ENCODE data around the gene PSMA6.

Gene PSMA6

GRCh38 chr14:35292051-35292769 lies at the start of gene PSMA6:
PSMA6 (plus strand) TSS chr14:35292382; CDS start chr14:35292477, 95 bp downstream.
- no peak for TF ChIP-seq CTCF (IDR thresholded peaks at IDR 0.05; ENCODE audit: control extremely low read depth, extremely low read depth, low read depth, missing control alignments)
- POLR2A ChIA-PET = interaction anchor here (0.5 to 2.4 kb wide), 10 partner anchors 8 to 744 kb away, joined by 3 to 27 read pairs (median 4); partner anchors contain the start of genes NFKBIA and PPP2R3C

GRCh38 chr14:35242599-35243311 lies 49.4 kb upstream of the PSMA6 start:
- CTCF ChIA-PET = interaction anchor here (1.1 to 3.4 kb wide), 4 partner anchors 13 to 173 kb away, joined by 3 to 15 read pairs (median 4); no protein-coding TSS in a partner anchor
- no peak for TF ChIP-seq CTCF (IDR thresholded peaks at IDR 0.05; ENCODE audit: control extremely low read depth, extremely low read depth, low read depth, missing control alignments)
- POLR2A ChIA-PET = no interaction called here
- no peak for DNase-seq (ENCODE audit: extremely low spot score)

More at GRCh38 chr14:35292051-35292769, at the start of gene PSMA6:
- DNase-seq (ENCODE audit: extremely low spot score) = peak; percentile 95
- CTCF ChIA-PET = interaction anchor here (0.9 to 3.3 kb wide), 8 partner anchors 10 to 530 kb away, joined by 3 to 15 read pairs (median 4); partner anchors contain the start of gene NFKBIA

- ChIA-PET POLR2A (no interaction called here), CTCF (interaction anchor here (1.4 to 3.4 kb wide), 2 partner anchors 14 to 18 kb away, joined by 4 to 15 read pairs; no protein-coding TSS in a partner anchor)
- no peak for TF ChIP-seq CTCF (IDR thresholded peaks at IDR 0.05; ENCODE audit: control extremely low read depth, extremely low read depth, low read depth, missing control alignments)
- no peak for DNase-seq (ENCODE audit: extremely low spot score)
Observed at GRCh38 chr14:35243956-35244355, 48.2 kb upstream of the PSMA6 start.

GRCh38 chr14:35244542-35244941 lies 47.6 kb upstream of the PSMA6 start:
- ChIA-PET CTCF (interaction anchor here (0.5 to 3.4 kb wide), 7 partner anchors 9 to 85 kb away, joined by 3 to 15 read pairs (median 3); no protein-coding TSS in a partner anchor), POLR2A (no interaction called here)
- no peak for DNase-seq (ENCODE audit: extremely low spot score)
- no peak for TF ChIP-seq CTCF (IDR thresholded peaks at IDR 0.05; ENCODE audit: control extremely low read depth, extremely low read depth, low read depth, missing control alignments)

- TF ChIP-seq CTCF (IDR thresholded peaks at IDR 0.05; ENCODE audit: control extremely low read depth, extremely low read depth, low read depth, missing control alignments) = no peak
- no peak for DNase-seq (ENCODE audit: extremely low spot score)
- POLR2A ChIA-PET = no interaction called here
- CTCF ChIA-PET = interaction anchor here (0.5 to 3.4 kb wide), 7 partner anchors 9 to 84 kb away, joined by 3 to 15 read pairs (median 3); no protein-coding TSS in a partner anchor
Observed at GRCh38 chr14:35245051-35245450, 47.1 kb upstream of the PSMA6 start.

GRCh38 chr14:35247777-35248475 lies 44.3 kb upstream of the PSMA6 start:
- no peak for TF ChIP-seq CTCF (IDR thresholded peaks at IDR 0.05; ENCODE audit: control extremely low read depth, extremely low read depth, low read depth, missing control alignments)
- ChIA-PET CTCF (interaction anchor here (2.5 kb wide), 1 partner anchor 18 kb away, joined by 10 read pairs; no protein-coding TSS in a partner anchor), POLR2A (no interaction called here)
- no peak for DNase-seq (ENCODE audit: extremely low spot score)

All from GM10248 (cell line).